ENCODE data around the gene EGLN3. TPM values are rescaled to one million over a fixed set of nuclear protein-coding genes. Genes with fewer than 3 reads are reported as not detected.

The EGLN3 gene
- total and polyA plus RNA-seq, 2 of the 13 experiments (the other 11 are each of a cell fraction or from before 2014, with no cell fraction given): 0.18 to 27.3 TPM

- ChIA-PET CTCF (ENCODE audit: low intra/inter-chr PET ratio, low total read pairs) (no interaction called here), POLR2A (interaction anchor here (1.2 kb wide), 1 partner anchor 8 kb away, joined by 4 read pairs; no protein-coding TSS in a partner anchor)
- BruUV-seq (replicated peaks): no TSS peak
- peak; percentile 11 for ATAC-seq
- intact Hi-C loops (cut with micrococcal nuclease; ENCODE audit: unreplicated experiment) (no loop called here), in situ Hi-C loops (cut with HindIII; ENCODE audit: extremely low pct_ligation_motif_present, low pct_unique_long_range_greater_than_20kb) (no loop called here)
- Histone ChIP-seq H3K4me1 (ENCODE audit: insufficient read depth, low read length) (peaks cover 27% of the 10 kb centered on the region), H2AFZ (ENCODE audit: low read length) (no peak overlapping the region), H3K4me3 (replicated peaks in 1 of 3; ENCODE audit: insufficient read depth in 1 of 3, low read depth in 2 of 3, low read length in 3 of 3) (no peak overlapping the region), H3K27ac (ENCODE audit: extremely low read length, insufficient read depth, low read length) (no peak overlapping the region), H3K27me3 (ENCODE audit: control insufficient read depth in 1 of 2, insufficient read depth in 2 of 2, low read length in 2 of 2) (no peaks in the 10 kb centered on the region), H3K79me2 (ENCODE audit: insufficient read depth, low read length) (no peaks in the 10 kb centered on the region), H3K9me3 (ENCODE audit: low read length) (no peaks in the 10 kb centered on the region), H4K20me1 (ENCODE audit: insufficient read depth, low read length) (no peaks in the 10 kb centered on the region), H3K4me2 (ENCODE audit: low read depth, low read length) (no peak overlapping the region), H3K9ac (ENCODE audit: insufficient read depth, low read depth, low read length) (no peak overlapping the region), H3K36me3 (replicated peaks in 1 of 2; ENCODE audit: control insufficient read depth in 1 of 2, insufficient read depth in 2 of 2, low read length in 2 of 2) (no peaks in the 10 kb centered on the region)
- no peak for DNase-seq (ENCODE audit: low spot score)
- no peak for FAIRE-seq
- TF ChIP-seq SOX6 (IDR thresholded peaks at IDR 0.05) (no peak), SOX6 (CRISPR knock-in tag; IDR thresholded peaks at IDR 0.05) (no peak), MTERF4 (CRISPR knock-in tag; IDR thresholded peaks at IDR 0.05) (no peak), ZNF687 (CRISPR knock-in tag; IDR thresholded peaks at IDR 0.05) (peak; percentile 44; the same call in 1 of the 2 replicates), MEIS1 (CRISPR knock-in tag; IDR thresholded peaks at IDR 0.05; ENCODE audit: borderline replicate concordance) (no peak), ZSCAN25 (CRISPR knock-in tag; IDR thresholded peaks at IDR 0.05) (no peak), HNF4G (IDR thresholded peaks at IDR 0.05; ENCODE audit: borderline replicate concordance, low read depth, low read length) (peak; percentile 26; the same call in 1 of the 2 replicates), HNF4G (CRISPR knock-in tag; IDR thresholded peaks at IDR 0.05; ENCODE audit: borderline replicate concordance, low read depth) (no peak), ZNF747 (CRISPR knock-in tag; IDR thresholded peaks at IDR 0.05; ENCODE audit: borderline replicate concordance) (no peak), RBM39 (IDR thresholded peaks at IDR 0.05; ENCODE audit: low read depth, low read length, poor library complexity, severe bottlenecking) (no peak), FOXK1 (CRISPR knock-in tag; IDR thresholded peaks at IDR 0.05; ENCODE audit: borderline replicate concordance, low read depth) (no peak), ZEB1 (IDR thresholded peaks at IDR 0.05; ENCODE audit: insufficient replicate concordance, low read depth) (peak; percentile 15), ZNF572 (CRISPR knock-in tag; IDR thresholded peaks at IDR 0.05) (peak; percentile 69), ZNF501 (CRISPR knock-in tag; IDR thresholded peaks at IDR 0.05) (peak; percentile 64; the same call in 1 of the 2 replicates), SALL1 (CRISPR knock-in tag; IDR thresholded peaks at IDR 0.05) (peak; percentile 62), HIC2 (CRISPR knock-in tag; IDR thresholded peaks at IDR 0.05; ENCODE audit: low read depth) (0 out of 2 replicates have a peak, but pooled peaks have one; percentile 38), GZF1 (CRISPR knock-in tag; IDR thresholded peaks at IDR 0.05) (no peak)
Observed at GRCh38 chr14:33901426-33902155, 49.3 kb downstream of the EGLN3 start.
